HG02678 (cell line): ENCODE results near the gene AADAC.
"Not testable (repeated sequence)": the region's sequence is repeated elsewhere in the genome, so short reads cannot be mapped to it uniquely, and the experiment has no call there.

Source experiments
- ATAC-seq: cut with Tn5 transposase; IDR thresholded peaks from one replicate; pipeline ENCODE4 v1.9.1; 2021; ENCODE audit warnings: mild to moderate bottlenecking, moderate library complexity; ENCODE audit not compliant: unreplicated experiment

Gene AADAC

DNA sequence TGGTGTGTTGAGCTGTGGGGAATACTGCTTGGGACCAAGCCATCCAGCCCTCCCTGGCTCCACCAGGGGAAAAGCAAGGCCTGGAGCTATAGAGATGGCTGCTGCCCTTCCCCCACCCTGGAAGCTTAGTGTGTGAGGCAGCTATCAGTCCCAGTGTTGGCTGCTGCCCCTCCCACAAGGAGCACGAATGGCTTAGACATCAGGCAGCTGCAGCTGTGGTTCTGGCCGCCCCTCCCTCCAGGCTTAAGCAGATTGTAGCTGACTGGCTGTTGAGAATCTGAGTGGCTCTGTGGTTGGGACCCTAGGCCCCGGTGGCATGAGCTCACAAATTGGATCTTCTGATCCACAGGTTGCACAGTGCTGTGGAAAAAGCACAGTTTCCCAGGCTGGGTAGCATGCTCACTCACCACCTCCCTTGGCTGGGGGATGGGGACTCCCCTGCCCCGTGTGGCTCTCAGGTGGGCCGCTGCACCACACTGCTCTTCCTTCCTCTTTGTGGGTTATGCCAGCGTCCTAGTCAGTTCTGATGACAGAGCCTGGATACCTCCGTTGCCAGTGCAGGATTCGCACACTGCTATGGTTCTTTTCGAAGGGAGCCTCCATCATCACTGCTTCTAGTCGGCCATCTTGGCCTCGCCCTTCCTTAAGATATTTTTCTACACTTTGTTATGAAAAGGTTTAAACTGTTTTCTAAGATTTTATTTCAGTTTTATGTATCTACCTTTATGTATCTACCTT lies 38.3 kb downstream of the AADAC start:
- ATAC-seq = no peak

DNA sequence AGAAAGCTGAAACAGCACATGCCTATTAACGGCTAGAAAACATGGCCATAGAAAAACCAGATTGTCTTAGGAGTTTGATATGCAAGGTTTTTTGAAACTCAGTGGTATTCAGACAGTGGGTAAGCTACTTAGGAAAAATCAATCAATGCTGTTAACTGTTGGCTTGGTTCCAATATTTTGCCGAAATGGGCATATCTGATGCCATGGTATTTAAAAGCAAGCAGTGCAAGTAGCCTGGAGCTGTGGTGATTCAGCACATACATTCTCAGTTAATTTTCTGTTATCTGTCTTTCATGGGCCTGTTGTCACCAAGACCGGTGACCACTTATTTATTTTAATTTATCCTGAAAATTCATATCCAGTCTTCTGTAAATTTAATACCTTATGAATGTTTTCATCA lies 42.2 kb downstream of the AADAC start:
- no peak for ATAC-seq

DNA sequence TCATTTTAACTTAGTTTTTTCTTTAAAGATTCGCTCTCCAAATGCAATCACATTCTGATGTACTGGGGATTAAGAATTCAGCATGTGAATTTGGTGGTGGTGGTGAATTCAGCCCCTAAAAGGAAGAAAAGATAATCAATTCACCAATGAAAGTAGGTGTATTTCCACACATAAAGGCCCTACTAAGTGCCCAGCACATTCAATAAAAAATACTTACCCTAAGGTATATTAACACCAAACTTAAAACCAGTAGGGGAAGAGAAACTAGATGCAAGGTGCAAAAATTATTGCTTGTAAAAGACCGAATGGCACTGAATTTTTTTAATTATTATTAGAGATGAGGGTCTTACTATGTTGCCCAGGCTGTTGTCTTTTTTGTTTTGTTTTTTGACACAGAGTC lies 42.7 kb downstream of the AADAC start:
- no peak for ATAC-seq

DNA sequence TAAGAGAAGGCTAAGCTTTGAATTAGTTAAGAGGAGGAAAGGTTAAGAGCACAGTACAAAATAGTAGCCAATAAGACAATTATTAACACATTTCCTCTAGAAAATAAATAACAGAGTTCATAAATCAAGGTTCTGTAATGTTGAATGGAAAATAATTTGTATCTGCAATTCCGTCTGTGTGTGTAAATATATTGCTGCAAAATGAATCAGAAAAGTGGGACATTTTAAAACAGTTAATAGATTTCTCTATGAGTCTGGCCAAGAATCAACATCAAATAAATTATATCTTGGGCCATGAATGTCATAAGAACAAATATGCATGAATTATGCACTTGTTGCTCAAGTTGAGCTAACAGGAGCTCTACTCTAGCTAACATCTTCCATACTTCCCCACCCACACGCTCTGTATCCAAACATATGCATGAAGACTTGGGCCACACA lies 45.3 kb downstream of the AADAC start:
- ATAC-seq = no peak

DNA sequence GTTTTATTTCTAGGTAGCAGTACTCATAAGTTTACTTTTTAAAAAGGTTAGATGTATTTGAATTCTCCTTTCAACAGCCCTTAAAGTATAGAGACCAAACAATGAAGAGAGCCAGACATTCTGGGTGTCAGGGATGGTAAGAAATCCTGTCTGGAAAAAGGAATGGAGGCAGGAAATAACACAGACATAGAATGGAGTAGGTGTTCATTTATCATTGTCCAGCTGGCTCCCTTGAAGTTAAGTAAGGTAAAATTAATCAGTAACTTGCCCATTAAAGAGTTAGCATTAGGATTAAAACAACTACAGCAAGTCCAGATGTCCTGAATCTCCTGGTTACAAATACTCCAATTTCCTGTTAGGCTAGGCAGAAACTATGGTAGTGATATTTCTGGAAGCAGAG lies 46.0 kb downstream of the AADAC start:
- no peak for ATAC-seq

DNA sequence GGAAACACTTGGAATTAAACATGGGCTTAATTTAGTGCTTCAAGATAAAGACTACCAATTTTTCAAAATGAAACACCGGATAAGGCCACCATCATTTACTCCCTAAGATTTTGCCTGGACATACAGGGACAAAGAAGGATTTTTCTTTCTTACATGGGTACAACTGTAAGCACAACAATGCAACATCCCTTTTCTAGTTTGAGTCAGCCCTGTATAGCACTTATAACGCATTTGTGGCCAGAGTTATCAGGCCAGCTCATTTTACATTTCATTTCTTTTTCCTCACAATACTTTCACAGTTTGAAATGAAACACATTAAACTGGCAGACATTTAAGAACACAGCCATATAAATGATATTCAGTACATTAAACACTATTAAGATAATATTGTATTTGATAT lies 49.7 kb downstream of the AADAC start:
- ATAC-seq = no peak

DNA sequence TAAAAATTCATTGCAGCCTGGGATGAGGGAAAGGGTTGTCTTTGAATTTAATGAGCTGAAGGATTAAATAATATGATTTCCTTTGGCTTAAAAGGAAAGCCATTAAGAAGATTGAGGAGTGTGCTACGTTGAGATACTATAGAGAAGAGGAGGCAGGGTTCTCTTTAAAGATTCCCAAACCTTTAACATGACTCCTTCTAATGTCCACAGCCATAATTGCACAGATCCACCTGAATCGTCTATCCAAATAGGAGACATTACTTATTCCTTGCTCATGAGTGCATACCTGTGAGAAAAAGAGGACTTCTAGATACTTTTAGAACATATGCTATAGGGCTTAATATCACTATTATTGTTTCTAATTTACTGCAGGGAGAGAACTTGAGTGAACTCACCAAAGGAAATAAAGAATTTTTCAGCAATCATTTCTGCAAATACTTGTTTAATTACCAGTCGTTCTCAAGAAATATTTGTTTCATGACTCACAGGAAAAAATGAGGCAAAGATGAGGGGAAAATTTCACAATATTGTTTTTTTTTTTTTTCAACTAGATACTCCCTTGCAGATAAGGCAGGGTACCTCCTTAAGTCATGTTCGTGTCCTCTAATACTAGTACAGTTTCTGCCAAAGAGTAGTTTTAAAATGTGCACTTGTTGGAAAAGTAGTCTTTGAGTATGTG lies 50.6 kb downstream of the AADAC start:
- ATAC-seq = no peak

DNA sequence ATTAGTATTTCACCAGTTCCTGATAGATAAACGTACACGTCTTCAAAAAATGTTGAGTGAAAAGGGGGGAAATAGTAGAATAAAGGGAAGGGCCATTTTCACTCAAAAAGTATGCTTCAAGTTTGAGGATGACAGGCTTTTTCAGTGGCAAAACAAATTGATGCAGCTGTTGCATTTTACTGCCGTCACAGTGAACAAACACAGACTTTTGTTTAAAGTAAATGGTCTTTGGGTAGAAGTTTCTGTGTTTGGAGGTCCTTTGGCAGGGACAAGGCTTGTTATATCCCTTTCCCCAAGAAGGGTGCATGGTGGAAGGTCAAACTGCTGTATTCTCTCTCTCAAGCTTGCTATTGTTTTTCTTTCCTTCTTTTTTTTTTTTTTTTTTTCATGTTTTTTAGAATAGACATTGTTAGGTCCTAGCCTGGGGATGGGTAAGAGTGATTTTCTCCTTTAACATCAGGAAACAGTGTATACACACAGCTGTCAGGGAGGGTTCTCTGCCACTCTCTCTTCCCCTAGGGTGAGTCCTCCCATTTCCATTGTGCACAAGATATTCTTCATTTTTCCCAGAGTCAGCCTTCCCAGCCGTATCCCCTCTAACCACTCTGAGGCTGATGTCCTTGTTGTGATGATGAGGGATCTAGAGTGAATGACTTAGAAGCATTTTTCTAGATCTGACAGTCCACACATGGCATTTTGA lies 52.9 kb downstream of the AADAC start:
- no peak for ATAC-seq

DNA sequence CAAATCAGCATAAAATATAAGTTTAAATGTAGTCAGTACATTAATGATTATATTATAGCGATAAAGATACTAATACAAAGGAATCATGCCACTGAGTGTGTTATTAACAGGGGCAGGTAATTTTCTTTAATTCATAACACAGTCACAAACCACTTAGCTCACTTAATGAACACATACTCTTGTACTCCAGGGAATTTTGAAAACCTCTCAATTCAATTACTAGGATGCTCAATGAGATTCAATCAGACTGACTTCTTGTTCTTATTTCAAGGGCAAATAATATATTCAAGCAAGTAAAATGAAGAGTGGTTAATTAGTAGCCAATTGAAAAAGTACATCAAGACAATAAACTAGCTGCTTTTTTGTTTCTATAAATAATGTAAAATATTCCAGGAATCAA lies 53.8 kb downstream of the AADAC start:
- no peak for ATAC-seq

DNA sequence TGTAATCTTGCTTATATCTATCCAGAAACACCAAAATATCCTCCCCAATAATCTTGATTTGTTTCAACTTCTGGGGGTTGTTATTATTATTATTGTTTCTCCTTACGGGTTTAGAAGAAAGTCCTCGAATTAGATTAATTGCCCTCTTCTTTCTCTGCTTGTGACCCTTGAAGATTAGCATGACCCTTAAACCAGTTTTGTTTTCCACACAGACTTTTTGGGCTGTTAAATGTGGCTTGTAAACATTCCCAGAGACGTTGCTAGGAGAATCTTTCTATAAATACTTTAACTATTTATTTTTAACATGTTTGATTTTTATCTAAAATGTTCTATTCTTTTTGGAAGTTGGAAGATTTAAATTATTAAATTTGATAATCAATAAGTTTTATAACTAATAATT lies 55.3 kb downstream of the AADAC start:
- no peak for ATAC-seq

DNA sequence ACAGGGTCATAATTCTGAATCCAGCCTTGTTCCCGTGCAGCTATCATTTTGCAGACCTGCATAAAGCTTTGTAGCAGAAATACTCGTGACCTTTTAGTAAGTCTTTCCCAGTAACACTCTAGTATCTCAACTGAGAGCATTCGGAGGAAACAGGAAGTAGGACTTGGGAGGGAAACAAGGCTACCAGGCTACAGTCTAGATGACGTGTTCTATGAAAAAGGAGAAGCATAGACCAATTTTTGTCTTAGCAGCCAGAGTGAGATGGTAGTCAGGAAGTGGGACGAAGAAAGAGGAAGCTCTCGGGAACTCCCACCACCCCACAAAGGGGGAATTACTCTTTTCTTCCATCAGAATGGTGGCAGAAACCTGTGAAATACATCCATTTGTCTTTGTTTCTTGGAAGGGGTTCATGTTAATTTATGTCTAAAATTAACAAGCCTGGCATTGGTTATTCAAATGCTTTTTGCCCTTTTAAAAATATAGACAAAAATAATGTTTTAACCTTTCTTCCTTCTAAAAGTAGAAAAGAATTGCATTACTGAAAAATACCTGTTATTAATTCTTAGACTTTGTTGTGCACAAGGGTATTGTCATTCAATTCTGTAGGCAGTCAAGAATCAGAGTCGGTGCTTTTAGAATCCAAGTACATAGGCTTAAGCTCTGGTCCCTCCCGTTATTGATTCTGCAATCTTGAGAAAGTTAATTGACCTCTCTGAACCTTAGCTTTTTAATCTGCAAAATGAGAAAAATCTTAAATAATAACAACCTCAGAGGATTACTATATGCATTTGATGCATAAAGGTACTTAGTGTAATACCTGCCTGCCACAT lies 57.9 kb downstream of the AADAC start:
- ATAC-seq = peak; percentile 75

DNA sequence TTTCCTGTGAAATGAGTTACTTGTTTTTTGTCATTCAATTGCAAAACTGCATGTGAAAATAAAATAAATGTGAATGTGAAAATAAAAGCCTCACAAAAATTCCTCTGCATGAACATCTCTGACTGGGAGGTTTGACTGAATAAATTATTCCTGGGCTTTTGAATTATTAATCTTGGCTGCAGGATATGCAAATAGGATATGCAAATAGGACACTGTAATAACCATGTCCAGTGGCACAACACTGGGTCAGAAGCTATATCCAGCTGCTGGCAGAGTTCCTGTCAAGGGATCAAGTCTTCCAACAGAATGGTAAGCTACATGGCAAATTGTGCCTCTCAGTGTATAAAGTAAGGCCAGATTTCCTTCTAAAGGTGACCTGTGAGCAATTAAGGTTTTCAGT lies 59.5 kb downstream of the AADAC start, which contains the start of gene SUCNR1:
Gene SUCNR1, plus strand, starts transcription at position 246 of the 400 bp plus-strand sequence. CDS start 6,250 bp downstream, outside the sequence.
- ATAC-seq = no peak

DNA sequence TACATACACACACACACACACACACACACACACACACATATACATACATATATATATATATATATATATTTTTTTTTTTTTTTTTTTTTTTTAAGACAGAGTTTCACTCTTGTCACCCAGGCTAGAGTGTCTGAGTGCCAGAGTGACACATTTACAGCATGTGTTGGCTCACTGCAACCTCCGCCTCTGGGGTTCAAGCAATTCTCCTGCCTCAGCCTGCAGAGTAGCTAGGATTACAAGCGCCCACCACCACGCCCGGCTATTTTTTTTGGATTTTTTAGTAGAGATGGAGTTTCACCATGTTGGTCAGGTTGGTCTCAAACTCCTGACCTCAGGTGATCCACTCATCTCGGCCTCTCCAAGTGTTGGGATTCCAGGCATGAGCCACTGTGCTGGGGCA lies 60.2 kb downstream of the AADAC start:
- ATAC-seq = not testable (repeated sequence)

DNA sequence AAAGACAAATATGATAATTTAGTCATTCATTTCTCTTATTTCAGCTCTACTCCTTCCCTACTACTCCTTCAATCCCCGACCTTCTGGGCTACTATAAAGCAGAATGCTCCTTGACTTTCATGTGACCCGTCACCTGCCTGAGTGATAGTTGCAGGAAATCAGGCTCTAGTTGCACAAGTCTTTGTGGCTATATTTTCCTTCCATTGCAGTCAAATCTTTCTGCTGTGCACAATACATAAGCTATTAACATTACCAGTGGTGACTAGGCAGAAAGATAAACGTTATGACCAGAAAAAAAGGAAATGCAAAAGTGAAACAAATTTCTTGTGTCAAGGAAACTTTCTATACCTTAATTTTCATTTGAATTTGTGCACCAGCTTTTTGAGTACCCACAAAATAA lies 61.8 kb downstream of the AADAC start:
- peak; percentile 69 for ATAC-seq

DNA sequence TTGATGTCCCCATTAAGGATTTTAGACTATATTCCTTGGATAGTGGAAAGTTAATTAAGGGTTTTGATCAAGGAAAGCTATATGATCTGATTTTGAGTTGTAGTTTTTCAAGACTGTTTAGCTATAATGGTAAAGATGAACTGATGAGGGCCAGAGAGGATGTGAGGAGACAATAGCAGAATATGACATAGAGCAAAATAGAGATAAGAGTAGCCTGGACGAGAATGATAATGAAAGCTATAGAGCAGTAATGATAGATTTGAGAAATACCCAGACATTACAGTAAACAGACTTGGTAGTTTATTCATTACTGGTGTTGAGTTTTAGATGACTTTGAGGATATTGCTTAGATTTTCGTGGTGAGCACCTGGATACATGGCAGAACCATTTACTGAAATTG lies 63.4 kb downstream of the AADAC start:
- ATAC-seq = no peak
